ENCODE measurements around the gene SLC22A23.

The SLC22A23 gene

GRCh38 chr6:3280866-3281465 is 175.9 kb downstream of the SLC22A23 start:
- no peak for DNase-seq

GRCh38 chr6:3280091-3280490 is 176.8 kb downstream of the SLC22A23 start:
- DNase-seq, result no peak

GRCh38 chr6:3278691-3279090 is 178.2 kb downstream of the SLC22A23 start:
- no peak for DNase-seq

GRCh38 chr6:3277851-3278416 is 178.9 kb downstream of the SLC22A23 start:
- DNase-seq, result no peak

- DNase-seq, result no peak
These were observed 179.6 kb downstream of the SLC22A23 start for GRCh38 chr6:3277251-3277650.

- no peak for DNase-seq
These were observed 180.4 kb downstream of the SLC22A23 start for GRCh38 chr6:3276174-3277167.

GRCh38 chr6:3273707-3274521 is 182.9 kb downstream of the SLC22A23 start:
- no peak for DNase-seq

- no peak for DNase-seq
These were observed 183.8 kb downstream of the SLC22A23 start for GRCh38 chr6:3272911-3273547.

- no peak for DNase-seq
These were observed 185.1 kb downstream of the SLC22A23 start for GRCh38 chr6:3271756-3272155.

- DNase-seq, result no peak
These were observed 186.6 kb downstream of the SLC22A23 start for GRCh38 chr6:3270258-3270657.

- no peak for DNase-seq
These were observed 187.4 kb downstream of the SLC22A23 start for GRCh38 chr6:3269281-3269975.

- no peak for DNase-seq
These were observed 188.2 kb downstream of the SLC22A23 start for GRCh38 chr6:3268680-3269079.

- no peak for DNase-seq
These were observed 189.7 kb downstream of the SLC22A23 start for GRCh38 chr6:3267162-3267561.

- DNase-seq, result no peak
These were observed 190.7 kb downstream of the SLC22A23 start for GRCh38 chr6:3266170-3266569.

GRCh38 chr6:3265671-3266070 is 191.2 kb downstream of the SLC22A23 start:
- no peak for DNase-seq

GRCh38 chr6:3264356-3264755 is 192.5 kb downstream of the SLC22A23 start:
- no peak for DNase-seq

GRCh38 chr6:3263096-3263495 is 193.8 kb downstream of the SLC22A23 start:
- DNase-seq, result no peak

- DNase-seq, result no peak
These were observed 194.9 kb downstream of the SLC22A23 start for GRCh38 chr6:3261921-3262320.

- no peak for DNase-seq
These were observed 195.4 kb downstream of the SLC22A23 start for GRCh38 chr6:3261518-3261820.

- DNase-seq, result no peak
These were observed 195.9 kb downstream of the SLC22A23 start for GRCh38 chr6:3260772-3261517.

- DNase-seq, result no peak
These were observed 196.6 kb downstream of the SLC22A23 start for GRCh38 chr6:3260296-3260695.

Measured in NCI-H2227 treated with DMSO at 0.1 percent for 48 hours (cell line).